PC-9 (cell line): ENCODE results near the gene FAM149B1.
"Not testable (repeated sequence)": the region's sequence is repeated elsewhere in the genome, so short reads cannot be mapped to it uniquely, and the experiment has no call there.

Experiments
- EZH2 ChIP-seq: fragments of 200-600 bp; sonication (generic); IDR thresholded peaks from 2 replicates; pipeline ENCODE4 v1.8.0; 2017; ENCODE audit warnings: antibody characterized with exemption, low read depth
- TF ChIP-seq, protein P1 (sequence below): fragments of 200-600 bp; sonication (generic); conservative IDR thresholded peaks from 2 replicates; pipeline ENCODE4 v1.6.1; 2017; ENCODE audit warnings: mixed run types, antibody characterized with exemption, mild to moderate bottlenecking, moderate library complexity

DNA sequence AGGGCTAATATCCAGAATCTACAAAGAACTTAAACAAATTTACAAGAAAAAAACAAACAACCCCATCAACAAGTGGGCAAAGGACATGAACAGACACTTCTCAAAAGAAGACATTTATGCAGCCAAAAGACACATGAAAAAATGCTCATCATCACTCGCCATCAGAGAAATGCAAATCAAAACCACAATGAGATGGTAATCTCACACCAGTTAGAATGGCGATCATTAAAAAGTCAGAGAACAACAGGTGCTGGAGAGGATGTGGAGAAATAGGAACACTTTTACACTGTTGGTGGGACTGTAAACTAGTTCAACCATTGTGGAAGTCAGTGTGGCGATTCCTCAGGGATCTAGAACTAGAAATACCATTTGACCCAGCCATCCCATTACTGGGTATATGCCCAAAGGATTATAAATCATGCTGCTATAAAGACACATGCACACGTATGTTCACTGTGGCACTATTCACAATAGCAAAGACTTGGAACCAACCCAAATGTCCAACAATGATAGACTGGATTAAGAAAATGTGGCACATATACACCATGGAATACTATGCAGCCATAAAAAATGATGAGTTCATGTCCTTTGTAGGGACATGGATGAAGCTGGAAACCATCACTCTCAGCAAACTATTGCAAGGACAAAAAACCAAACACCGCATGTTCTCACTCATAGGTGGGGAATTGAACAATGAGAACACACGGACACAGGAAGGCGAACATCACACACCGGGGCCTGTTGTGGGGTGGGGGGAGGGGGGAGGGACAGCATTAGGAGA is 17.1 kb upstream of the FAM149B1 start:
- TF ChIP-seq, protein P1, sequence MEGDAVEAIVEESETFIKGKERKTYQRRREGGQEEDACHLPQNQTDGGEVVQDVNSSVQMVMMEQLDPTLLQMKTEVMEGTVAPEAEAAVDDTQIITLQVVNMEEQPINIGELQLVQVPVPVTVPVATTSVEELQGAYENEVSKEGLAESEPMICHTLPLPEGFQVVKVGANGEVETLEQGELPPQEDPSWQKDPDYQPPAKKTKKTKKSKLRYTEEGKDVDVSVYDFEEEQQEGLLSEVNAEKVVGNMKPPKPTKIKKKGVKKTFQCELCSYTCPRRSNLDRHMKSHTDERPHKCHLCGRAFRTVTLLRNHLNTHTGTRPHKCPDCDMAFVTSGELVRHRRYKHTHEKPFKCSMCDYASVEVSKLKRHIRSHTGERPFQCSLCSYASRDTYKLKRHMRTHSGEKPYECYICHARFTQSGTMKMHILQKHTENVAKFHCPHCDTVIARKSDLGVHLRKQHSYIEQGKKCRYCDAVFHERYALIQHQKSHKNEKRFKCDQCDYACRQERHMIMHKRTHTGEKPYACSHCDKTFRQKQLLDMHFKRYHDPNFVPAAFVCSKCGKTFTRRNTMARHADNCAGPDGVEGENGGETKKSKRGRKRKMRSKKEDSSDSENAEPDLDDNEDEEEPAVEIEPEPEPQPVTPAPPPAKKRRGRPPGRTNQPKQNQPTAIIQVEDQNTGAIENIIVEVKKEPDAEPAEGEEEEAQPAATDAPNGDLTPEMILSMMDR, result not testable (repeated sequence)
- TF ChIP-seq EZH2, result not testable (repeated sequence)
